ENCODE data around the gene SUDS3. TPM values are rescaled to one million over a fixed set of nuclear protein-coding genes. Genes with fewer than 3 reads are reported as not detected.

Gene SUDS3
- total RNA-seq, 1 experiment from 2014 or later, result 50.7 TPM

- no peak overlapping the region for H3K27ac ChIP-seq
- BruUV-seq (replicated peaks), result no TSS peak
- peak overlapping the region; percentile 97; the same call in 1 of the 2 replicates for H3K4me3 ChIP-seq
- peaks cover 68% of the 10 kb centered on the region for H3K79me2 ChIP-seq (ENCODE audit: low read depth)
- ChIA-PET CTCF (interaction anchor here (0.8 to 1.9 kb wide), 4 partner anchors 68 to 254 kb away, joined by 4 to 14 read pairs (median 8); no protein-coding TSS in a partner anchor), POLR2A (ENCODE audit: unreplicated experiment) (interaction anchor here (0.6 kb wide), 1 partner anchor 675 kb away, joined by 4 read pairs; no protein-coding TSS in a partner anchor)
- H3K4me1 ChIP-seq (replicated peaks; ENCODE audit: insufficient read depth), result peaks cover 29% of the 10 kb centered on the region
- peaks cover 10% of the 10 kb centered on the region for H3F3A ChIP-seq (ENCODE audit: insufficient read depth, low read depth)
- H3K36me3 ChIP-seq (ENCODE audit: low read depth), result peaks cover 7% of the 10 kb centered on the region; the same call in 1 of the 2 replicates
- no peak for DNase-seq
- peak overlapping the region; percentile 85 for H3K4me2 ChIP-seq
- peaks cover 24% of the 10 kb centered on the region for H4K20me1 ChIP-seq (ENCODE audit: insufficient read depth)
- H2AFZ ChIP-seq, result peak overlapping the region; percentile 91; the same call in 1 of the 2 replicates
- TF ChIP-seq EZH2 (IDR thresholded peaks at IDR 0.05; ENCODE audit: low read depth), result no peak
- TF ChIP-seq, protein P1, sequence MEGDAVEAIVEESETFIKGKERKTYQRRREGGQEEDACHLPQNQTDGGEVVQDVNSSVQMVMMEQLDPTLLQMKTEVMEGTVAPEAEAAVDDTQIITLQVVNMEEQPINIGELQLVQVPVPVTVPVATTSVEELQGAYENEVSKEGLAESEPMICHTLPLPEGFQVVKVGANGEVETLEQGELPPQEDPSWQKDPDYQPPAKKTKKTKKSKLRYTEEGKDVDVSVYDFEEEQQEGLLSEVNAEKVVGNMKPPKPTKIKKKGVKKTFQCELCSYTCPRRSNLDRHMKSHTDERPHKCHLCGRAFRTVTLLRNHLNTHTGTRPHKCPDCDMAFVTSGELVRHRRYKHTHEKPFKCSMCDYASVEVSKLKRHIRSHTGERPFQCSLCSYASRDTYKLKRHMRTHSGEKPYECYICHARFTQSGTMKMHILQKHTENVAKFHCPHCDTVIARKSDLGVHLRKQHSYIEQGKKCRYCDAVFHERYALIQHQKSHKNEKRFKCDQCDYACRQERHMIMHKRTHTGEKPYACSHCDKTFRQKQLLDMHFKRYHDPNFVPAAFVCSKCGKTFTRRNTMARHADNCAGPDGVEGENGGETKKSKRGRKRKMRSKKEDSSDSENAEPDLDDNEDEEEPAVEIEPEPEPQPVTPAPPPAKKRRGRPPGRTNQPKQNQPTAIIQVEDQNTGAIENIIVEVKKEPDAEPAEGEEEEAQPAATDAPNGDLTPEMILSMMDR (conservative IDR thresholded peaks at IDR 0.05), result no peak
- intact Hi-C loops (cut with micrococcal nuclease; ENCODE audit: unreplicated experiment), result no loop called here
- H3K9me3 ChIP-seq (ENCODE audit: insufficient read depth, low read depth), result no peaks in the 10 kb centered on the region
- H3K27me3 ChIP-seq (ENCODE audit: insufficient read depth, low read depth), result no peaks in the 10 kb centered on the region
- H3K9me2 ChIP-seq (ENCODE audit: insufficient read depth), result no peaks in the 10 kb centered on the region
Observed at GRCh38 chr12:118375348-118375747, 1.0 kb upstream of the SUDS3 start.

GRCh38 chr12:118377021-118377883 lies 897 bp downstream of the SUDS3 start:
- H3K27ac ChIP-seq, result peak overlapping the region; percentile 93; the same call in 1 of the 2 replicates
- peak overlapping the region; percentile 97 for H3K4me3 ChIP-seq
- H3K4me1 ChIP-seq (replicated peaks; ENCODE audit: insufficient read depth), result peaks cover 22% of the 10 kb centered on the region
- TF ChIP-seq EZH2 (IDR thresholded peaks at IDR 0.05; ENCODE audit: low read depth), result no peak
- TF ChIP-seq, protein P1 (conservative IDR thresholded peaks at IDR 0.05), result no peak
- intact Hi-C loops (cut with micrococcal nuclease; ENCODE audit: unreplicated experiment), result loop anchor here (1.0 kb wide), 1 partner anchor 315 kb away; no protein-coding TSS in a partner anchor
- peak overlapping the region; percentile 85 for H3K4me2 ChIP-seq
- H4K20me1 ChIP-seq (ENCODE audit: insufficient read depth), result peaks cover 32% of the 10 kb centered on the region
- ChIA-PET CTCF (interaction anchor here (0.5 to 1.9 kb wide), 4 partner anchors 163 to 214 kb away, joined by 3 to 14 read pairs (median 4); no protein-coding TSS in a partner anchor), POLR2A (ENCODE audit: unreplicated experiment) (interaction anchor here (0.6 kb wide), 1 partner anchor 70 kb away, joined by 5 read pairs; no protein-coding TSS in a partner anchor)
- H3K79me2 ChIP-seq (ENCODE audit: low read depth), result peaks cover 51% of the 10 kb centered on the region
- BruUV-seq (replicated peaks), result TSS peak; percentile 37
- peaks cover 9% of the 10 kb centered on the region; the same call in 1 of the 2 replicates for H3K36me3 ChIP-seq (ENCODE audit: low read depth)
- H2AFZ ChIP-seq, result peak overlapping the region; percentile 91
- no peaks in the 10 kb centered on the region for H3K9me3 ChIP-seq (ENCODE audit: insufficient read depth, low read depth)
- H3K9me2 ChIP-seq (ENCODE audit: insufficient read depth), result no peaks in the 10 kb centered on the region
- no peaks in the 10 kb centered on the region for H3K27me3 ChIP-seq (ENCODE audit: insufficient read depth, low read depth)
- H3F3A ChIP-seq (ENCODE audit: insufficient read depth, low read depth), result peaks cover 10% of the 10 kb centered on the region
- DNase-seq, result no peak

- H3K36me3 ChIP-seq (ENCODE audit: low read depth), result peaks cover 11% of the 10 kb centered on the region; the same call in 1 of the 2 replicates
- no TSS peak for BruUV-seq (replicated peaks)
- POLR2A ChIA-PET (ENCODE audit: unreplicated experiment), result interaction anchor here (0.6 kb wide), 1 partner anchor 70 kb away, joined by 5 read pairs; no protein-coding TSS in a partner anchor
Observed at GRCh38 chr12:118377884-118378470, 1.6 kb downstream of the SUDS3 start.

More at GRCh38 chr12:118377884-118378470, 1.6 kb downstream of the SUDS3 start:
- no peak for TF ChIP-seq EZH2 (IDR thresholded peaks at IDR 0.05; ENCODE audit: low read depth)
- TF ChIP-seq, protein P1 (conservative IDR thresholded peaks at IDR 0.05), result peak; percentile 99
- no peaks in the 10 kb centered on the region for H3K9me3 ChIP-seq (ENCODE audit: insufficient read depth, low read depth)
- peak overlapping the region; percentile 85 for H3K4me2 ChIP-seq
- H3K27me3 ChIP-seq (ENCODE audit: insufficient read depth, low read depth), result no peaks in the 10 kb centered on the region
- H3F3A ChIP-seq (ENCODE audit: insufficient read depth, low read depth), result peaks cover 10% of the 10 kb centered on the region
- peak overlapping the region; percentile 97 for H3K4me3 ChIP-seq
- CTCF ChIA-PET, result interaction anchor here (0.5 to 1.1 kb wide), 3 partner anchors 164 to 215 kb away, joined by 3 to 5 read pairs (median 4); no protein-coding TSS in a partner anchor
- H3K9me2 ChIP-seq (ENCODE audit: insufficient read depth), result no peaks in the 10 kb centered on the region
- H3K79me2 ChIP-seq (ENCODE audit: low read depth), result peaks cover 48% of the 10 kb centered on the region
- peak in 1 of 2 experiments; percentile 69 for DNase-seq
- H2AFZ ChIP-seq, result 0 out of 2 replicates have a peak overlapping the region, but pooled peaks have one; percentile 42
- peak overlapping the region; percentile 93; the same call in 1 of the 2 replicates for H3K27ac ChIP-seq
- H4K20me1 ChIP-seq (ENCODE audit: insufficient read depth), result peaks cover 32% of the 10 kb centered on the region
- H3K4me1 ChIP-seq (replicated peaks; ENCODE audit: insufficient read depth), result peaks cover 22% of the 10 kb centered on the region
- intact Hi-C loops (cut with micrococcal nuclease; ENCODE audit: unreplicated experiment), result loop anchor here (1.0 kb wide), 1 partner anchor 316 kb away; no protein-coding TSS in a partner anchor

Data from PC-9 (cell line).